Brain microvascular endothelial cell (primary cell): ENCODE results near the gene CLMN.

ENCODE experiments used
- DNase-seq: peaks from one replicate; pipeline ENCODE4 v3.0.0-alpha.2; 2020
- H3K27ac ChIP-seq: fragments of 250-450 bp; sonication (Bioruptor Pico); 2 replicates; pipeline ENCODE4 v1.5.1; 2020; ENCODE audit warnings: mild to moderate bottlenecking, moderate library complexity
- H3K27me3 ChIP-seq: fragments of 250-450 bp; sonication (Bioruptor Pico); replicated peaks from 2 replicates; pipeline ENCODE4 v1.5.1; 2020; ENCODE audit warnings: mild to moderate bottlenecking
- H3K36me3 ChIP-seq: fragments of 250-450 bp; sonication (Bioruptor Pico); replicated peaks from 2 replicates; pipeline ENCODE4 v1.5.1; 2020; ENCODE audit warnings: mild to moderate bottlenecking
- H3K4me3 ChIP-seq: 2 replicates; pipeline ENCODE4 v1.5.1; 2011; ENCODE audit warnings: low read depth, mild to moderate bottlenecking, control low read depth, low read length, moderate library complexity
- in situ Hi-C: cut with HindIII; loops from 2 replicates; pipeline ENCODE4 v1.10.0; 2017; ENCODE audit warnings: low sequenced_read_pairs, low pct_ligation_motif_present
- TF ChIP-seq, protein P1 (sequence below): IDR thresholded peaks from 2 replicates; pipeline ENCODE4 v1.5.1; 2011; ENCODE audit warnings: low read depth, mild to moderate bottlenecking, moderate library complexity, low read length, control low read depth, inconsistent platforms; ENCODE audit errors: missing control alignments

Gene CLMN

GRCh38 chr14:95136631-95137030, 183.1 kb downstream of the CLMN start:
- DNase-seq: no peak
- Histone ChIP-seq H3K36me3 (no peaks in the 10 kb centered on the region), H3K4me3 (no peak overlapping the region), H3K27ac (no peak overlapping the region), H3K27me3 (no peaks in the 10 kb centered on the region)
- TF ChIP-seq, protein P1, sequence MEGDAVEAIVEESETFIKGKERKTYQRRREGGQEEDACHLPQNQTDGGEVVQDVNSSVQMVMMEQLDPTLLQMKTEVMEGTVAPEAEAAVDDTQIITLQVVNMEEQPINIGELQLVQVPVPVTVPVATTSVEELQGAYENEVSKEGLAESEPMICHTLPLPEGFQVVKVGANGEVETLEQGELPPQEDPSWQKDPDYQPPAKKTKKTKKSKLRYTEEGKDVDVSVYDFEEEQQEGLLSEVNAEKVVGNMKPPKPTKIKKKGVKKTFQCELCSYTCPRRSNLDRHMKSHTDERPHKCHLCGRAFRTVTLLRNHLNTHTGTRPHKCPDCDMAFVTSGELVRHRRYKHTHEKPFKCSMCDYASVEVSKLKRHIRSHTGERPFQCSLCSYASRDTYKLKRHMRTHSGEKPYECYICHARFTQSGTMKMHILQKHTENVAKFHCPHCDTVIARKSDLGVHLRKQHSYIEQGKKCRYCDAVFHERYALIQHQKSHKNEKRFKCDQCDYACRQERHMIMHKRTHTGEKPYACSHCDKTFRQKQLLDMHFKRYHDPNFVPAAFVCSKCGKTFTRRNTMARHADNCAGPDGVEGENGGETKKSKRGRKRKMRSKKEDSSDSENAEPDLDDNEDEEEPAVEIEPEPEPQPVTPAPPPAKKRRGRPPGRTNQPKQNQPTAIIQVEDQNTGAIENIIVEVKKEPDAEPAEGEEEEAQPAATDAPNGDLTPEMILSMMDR: no peak
- in situ Hi-C loops: no loop called here

DNA sequence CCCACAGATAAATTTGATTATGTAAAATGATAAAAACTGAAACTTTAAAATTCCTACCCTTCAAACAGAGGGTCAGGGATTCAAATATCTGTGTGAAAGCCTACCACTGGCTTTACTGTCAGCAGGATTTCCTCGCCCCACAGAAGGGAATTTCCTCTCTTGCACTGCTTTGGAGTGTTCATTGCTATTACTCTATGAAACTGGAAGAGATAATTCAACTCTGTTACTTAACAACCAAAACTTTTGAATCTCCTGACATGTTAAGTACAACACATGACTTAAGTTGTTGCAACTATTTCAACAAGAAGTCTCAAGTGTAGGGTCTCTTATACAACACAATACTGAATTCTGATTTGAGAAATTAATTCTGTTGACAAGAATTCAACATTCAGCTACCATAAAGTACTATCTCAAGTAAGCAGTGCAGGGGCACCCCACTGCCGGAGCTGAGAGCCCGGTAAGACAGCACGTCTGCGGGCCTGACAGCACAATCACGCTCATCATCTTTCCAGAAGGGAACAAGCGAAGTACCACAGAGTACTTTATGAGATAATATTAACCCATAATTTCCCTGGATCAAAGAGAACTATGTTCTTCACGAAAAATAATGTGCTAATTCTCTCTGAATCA, 185.3 kb downstream of the CLMN start:
- no peaks in the 10 kb centered on the region for H3K27me3 ChIP-seq
- TF ChIP-seq, protein P1: no peak
- in situ Hi-C loops: no loop called here
- peaks cover 2% of the 10 kb centered on the region for H3K36me3 ChIP-seq
- H3K27ac ChIP-seq: no peak overlapping the region
- DNase-seq: no peak
- no peak overlapping the region for H3K4me3 ChIP-seq

GRCh38 chr14:95133282-95133681, 186.4 kb downstream of the CLMN start:
- no peak for DNase-seq
- Histone ChIP-seq H3K27ac (no peak overlapping the region), H3K27me3 (no peaks in the 10 kb centered on the region), H3K36me3 (peaks cover 2% of the 10 kb centered on the region), H3K4me3 (no peak overlapping the region)
- in situ Hi-C loops: no loop called here
- TF ChIP-seq, protein P1: no peak

GRCh38 chr14:95132760-95133159, 186.9 kb downstream of the CLMN start:
- in situ Hi-C loops: no loop called here
- no peaks in the 10 kb centered on the region for H3K27me3 ChIP-seq
- TF ChIP-seq, protein P1: no peak
- no peak for DNase-seq
- H3K4me3 ChIP-seq: no peak overlapping the region
- no peak overlapping the region for H3K27ac ChIP-seq
- H3K36me3 ChIP-seq: peaks cover 2% of the 10 kb centered on the region
